ENCODE results near the gene KDM8. TPM values are rescaled to one million over a fixed set of nuclear protein-coding genes. Genes with fewer than 3 reads are reported as not detected.

Gene KDM8
- total RNA-seq, 1 experiment from 2014 or later, result 10.9 TPM

GRCh38 chr16:27226976-27227705 lies 23.8 kb downstream of the KDM8 start:
- Mint-ChIP-seq H3K4me3 (no peak overlapping the region), H3K27me3 (ENCODE audit: low read depth) (no peaks in the 10 kb centered on the region), H3K27ac (no peak overlapping the region), H3K4me1 (no peaks in the 10 kb centered on the region), H3K9me3 (no peaks in the 10 kb centered on the region), H3K36me3 (no peaks in the 10 kb centered on the region)
- ATAC-seq (no peak), DNase-seq (ENCODE audit: low spot score) (no peak)
- POLR2A ChIA-PET, result interaction anchor here (0.5 to 0.7 kb wide), 2 partner anchors 91 to 171 kb away, joined by 3 to 5 read pairs; no protein-coding TSS in a partner anchor
- TF ChIP-seq CBFB (CRISPR knock-in tag; IDR thresholded peaks at IDR 0.05; ENCODE audit: low read depth), result no peak
- CTCF ChIA-PET, result interaction anchor here (1.2 to 3.6 kb wide), 5 partner anchors 8 to 128 kb away, joined by 3 to 28 read pairs (median 7); no protein-coding TSS in a partner anchor

GRCh38 chr16:27228045-27228444 lies 24.7 kb downstream of the KDM8 start:
- ChIA-PET POLR2A (no interaction called here), CTCF (interaction anchor here (3.6 kb wide), 1 partner anchor 49 kb away, joined by 24 read pairs; no protein-coding TSS in a partner anchor)
- Mint-ChIP-seq H3K36me3 (no peaks in the 10 kb centered on the region), H3K27me3 (ENCODE audit: low read depth) (no peaks in the 10 kb centered on the region), H3K27ac (no peak overlapping the region), H3K4me1 (no peaks in the 10 kb centered on the region), H3K4me3 (no peak overlapping the region), H3K9me3 (no peaks in the 10 kb centered on the region)
- DNase-seq (ENCODE audit: low spot score) (no peak), ATAC-seq (no peak)
- TF ChIP-seq GABPB1 (CRISPR knock-in tag; IDR thresholded peaks at IDR 0.05), result no peak
- TF ChIP-seq IRF2 (CRISPR knock-in tag; IDR thresholded peaks at IDR 0.05; ENCODE audit: borderline replicate concordance, low read depth), result no peak
- no peak for TF ChIP-seq ZNF232 (CRISPR knock-in tag; IDR thresholded peaks at IDR 0.05)
- TF ChIP-seq ESRRA (CRISPR knock-in tag; IDR thresholded peaks at IDR 0.05; ENCODE audit: borderline replicate concordance), result no peak
- TF ChIP-seq SMAD4 (CRISPR knock-in tag; IDR thresholded peaks at IDR 0.05), result no peak
- no peak for TF ChIP-seq GTF2I (CRISPR knock-in tag; conservative IDR thresholded peaks at IDR 0.05)
- TF ChIP-seq, protein P1, sequence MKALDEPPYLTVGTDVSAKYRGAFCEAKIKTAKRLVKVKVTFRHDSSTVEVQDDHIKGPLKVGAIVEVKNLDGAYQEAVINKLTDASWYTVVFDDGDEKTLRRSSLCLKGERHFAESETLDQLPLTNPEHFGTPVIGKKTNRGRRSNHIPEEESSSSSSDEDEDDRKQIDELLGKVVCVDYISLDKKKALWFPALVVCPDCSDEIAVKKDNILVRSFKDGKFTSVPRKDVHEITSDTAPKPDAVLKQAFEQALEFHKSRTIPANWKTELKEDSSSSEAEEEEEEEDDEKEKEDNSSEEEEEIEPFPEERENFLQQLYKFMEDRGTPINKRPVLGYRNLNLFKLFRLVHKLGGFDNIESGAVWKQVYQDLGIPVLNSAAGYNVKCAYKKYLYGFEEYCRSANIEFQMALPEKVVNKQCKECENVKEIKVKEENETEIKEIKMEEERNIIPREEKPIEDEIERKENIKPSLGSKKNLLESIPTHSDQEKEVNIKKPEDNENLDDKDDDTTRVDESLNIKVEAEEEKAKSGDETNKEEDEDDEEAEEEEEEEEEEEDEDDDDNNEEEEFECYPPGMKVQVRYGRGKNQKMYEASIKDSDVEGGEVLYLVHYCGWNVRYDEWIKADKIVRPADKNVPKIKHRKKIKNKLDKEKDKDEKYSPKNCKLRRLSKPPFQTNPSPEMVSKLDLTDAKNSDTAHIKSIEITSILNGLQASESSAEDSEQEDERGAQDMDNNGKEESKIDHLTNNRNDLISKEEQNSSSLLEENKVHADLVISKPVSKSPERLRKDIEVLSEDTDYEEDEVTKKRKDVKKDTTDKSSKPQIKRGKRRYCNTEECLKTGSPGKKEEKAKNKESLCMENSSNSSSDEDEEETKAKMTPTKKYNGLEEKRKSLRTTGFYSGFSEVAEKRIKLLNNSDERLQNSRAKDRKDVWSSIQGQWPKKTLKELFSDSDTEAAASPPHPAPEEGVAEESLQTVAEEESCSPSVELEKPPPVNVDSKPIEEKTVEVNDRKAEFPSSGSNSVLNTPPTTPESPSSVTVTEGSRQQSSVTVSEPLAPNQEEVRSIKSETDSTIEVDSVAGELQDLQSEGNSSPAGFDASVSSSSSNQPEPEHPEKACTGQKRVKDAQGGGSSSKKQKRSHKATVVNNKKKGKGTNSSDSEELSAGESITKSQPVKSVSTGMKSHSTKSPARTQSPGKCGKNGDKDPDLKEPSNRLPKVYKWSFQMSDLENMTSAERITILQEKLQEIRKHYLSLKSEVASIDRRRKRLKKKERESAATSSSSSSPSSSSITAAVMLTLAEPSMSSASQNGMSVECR (CRISPR knock-in tag; IDR thresholded peaks at IDR 0.05; ENCODE audit: borderline replicate concordance), result no peak
- TF ChIP-seq HMGA2 (CRISPR knock-in tag; IDR thresholded peaks at IDR 0.05), result no peak
- TF ChIP-seq, protein P2, sequence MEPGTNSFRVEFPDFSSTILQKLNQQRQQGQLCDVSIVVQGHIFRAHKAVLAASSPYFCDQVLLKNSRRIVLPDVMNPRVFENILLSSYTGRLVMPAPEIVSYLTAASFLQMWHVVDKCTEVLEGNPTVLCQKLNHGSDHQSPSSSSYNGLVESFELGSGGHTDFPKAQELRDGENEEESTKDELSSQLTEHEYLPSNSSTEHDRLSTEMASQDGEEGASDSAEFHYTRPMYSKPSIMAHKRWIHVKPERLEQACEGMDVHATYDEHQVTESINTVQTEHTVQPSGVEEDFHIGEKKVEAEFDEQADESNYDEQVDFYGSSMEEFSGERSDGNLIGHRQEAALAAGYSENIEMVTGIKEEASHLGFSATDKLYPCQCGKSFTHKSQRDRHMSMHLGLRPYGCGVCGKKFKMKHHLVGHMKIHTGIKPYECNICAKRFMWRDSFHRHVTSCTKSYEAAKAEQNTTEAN (CRISPR knock-in tag; IDR thresholded peaks at IDR 0.05), result no peak
- TF ChIP-seq CREM (CRISPR knock-in tag; IDR thresholded peaks at IDR 0.05), result no peak
- no peak for TF ChIP-seq SOX15 (CRISPR knock-in tag; IDR thresholded peaks at IDR 0.05)
- no peak for TF ChIP-seq ZNF423 (CRISPR knock-in tag; IDR thresholded peaks at IDR 0.05)
- no peak for TF ChIP-seq ATF2 (CRISPR knock-in tag; IDR thresholded peaks at IDR 0.05; ENCODE audit: borderline replicate concordance, low read depth)
- no peak for TF ChIP-seq AR (CRISPR knock-in tag; IDR thresholded peaks at IDR 0.05)
- TF ChIP-seq ZSCAN18 (CRISPR knock-in tag; IDR thresholded peaks at IDR 0.05), result no peak
- no peak for TF ChIP-seq PRRX2 (CRISPR knock-in tag; IDR thresholded peaks at IDR 0.05)
- no peak for TF ChIP-seq FOXP4 (CRISPR knock-in tag; IDR thresholded peaks at IDR 0.05)
- no peak for TF ChIP-seq ZNF121 (CRISPR knock-in tag; IDR thresholded peaks at IDR 0.05)
- no peak for TF ChIP-seq FOXP1 (CRISPR knock-in tag; IDR thresholded peaks at IDR 0.05; ENCODE audit: borderline replicate concordance)
